Neural cell (in vitro differentiated cells): ENCODE data around the gene PGRMC1.

Experiments used
- EP300 ChIP-seq: fragments of 450-650 bp; conservative IDR thresholded peaks from 2 replicates; pipeline ENCODE4 v1.6.1; 2014; ENCODE audit warnings: antibody characterized with exemption, mild to moderate bottlenecking, moderate library complexity; ENCODE audit not compliant: poor library complexity, severe bottlenecking
- EZH2 ChIP-seq: fragments of 200-600, 300-800 bp; shearing (Covaris generic), sonication (generic); IDR thresholded peaks from 2 replicates; pipeline ENCODE4 v1.6.1; 2014; ENCODE audit warnings: antibody characterized with exemption, low read length, borderline replicate concordance, mild to moderate bottlenecking; ENCODE audit not compliant: insufficient read depth, poor library complexity, severe bottlenecking
- POLR2AphosphoS5 ChIP-seq: IDR thresholded peaks from 2 replicates; pipeline ENCODE4 v1.6.1; 2012
- TF ChIP-seq, protein P1 (sequence below): fragments of 450-650 bp; IDR thresholded peaks from 2 replicates; pipeline ENCODE4 v1.5.1; 2014; ENCODE audit warnings: antibody characterized with exemption, mild to moderate bottlenecking, moderate library complexity; ENCODE audit not compliant: poor library complexity, severe bottlenecking

DNA sequence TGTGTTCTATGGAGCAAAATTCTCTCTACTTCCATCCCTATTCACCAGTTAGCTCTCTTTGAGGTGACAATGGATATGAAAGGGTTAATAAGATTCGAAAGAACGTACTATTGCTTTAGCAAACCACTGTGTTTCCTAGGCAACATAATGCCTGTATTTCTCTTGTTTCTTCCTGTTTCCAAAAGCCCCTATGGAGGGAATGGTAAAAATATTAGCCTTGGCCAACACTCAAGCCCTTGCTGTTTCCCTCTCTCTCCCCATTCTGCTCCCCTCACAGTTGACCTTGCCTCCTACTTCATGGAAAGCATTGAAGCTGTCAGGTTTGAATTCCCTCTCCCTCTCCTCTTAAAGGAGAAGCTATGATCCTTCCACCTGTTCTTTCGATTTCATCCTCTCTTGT lies 9.6 kb upstream of the PGRMC1 start:
- TF ChIP-seq, protein P1, sequence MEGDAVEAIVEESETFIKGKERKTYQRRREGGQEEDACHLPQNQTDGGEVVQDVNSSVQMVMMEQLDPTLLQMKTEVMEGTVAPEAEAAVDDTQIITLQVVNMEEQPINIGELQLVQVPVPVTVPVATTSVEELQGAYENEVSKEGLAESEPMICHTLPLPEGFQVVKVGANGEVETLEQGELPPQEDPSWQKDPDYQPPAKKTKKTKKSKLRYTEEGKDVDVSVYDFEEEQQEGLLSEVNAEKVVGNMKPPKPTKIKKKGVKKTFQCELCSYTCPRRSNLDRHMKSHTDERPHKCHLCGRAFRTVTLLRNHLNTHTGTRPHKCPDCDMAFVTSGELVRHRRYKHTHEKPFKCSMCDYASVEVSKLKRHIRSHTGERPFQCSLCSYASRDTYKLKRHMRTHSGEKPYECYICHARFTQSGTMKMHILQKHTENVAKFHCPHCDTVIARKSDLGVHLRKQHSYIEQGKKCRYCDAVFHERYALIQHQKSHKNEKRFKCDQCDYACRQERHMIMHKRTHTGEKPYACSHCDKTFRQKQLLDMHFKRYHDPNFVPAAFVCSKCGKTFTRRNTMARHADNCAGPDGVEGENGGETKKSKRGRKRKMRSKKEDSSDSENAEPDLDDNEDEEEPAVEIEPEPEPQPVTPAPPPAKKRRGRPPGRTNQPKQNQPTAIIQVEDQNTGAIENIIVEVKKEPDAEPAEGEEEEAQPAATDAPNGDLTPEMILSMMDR: no peak
- no peak for TF ChIP-seq POLR2AphosphoS5
- no peak for TF ChIP-seq EZH2
- TF ChIP-seq EP300: no peak
